B cell (primary cell): ENCODE results near the gene DNAH2. TPM values are rescaled to one million over a fixed set of nuclear protein-coding genes. Genes with fewer than 3 reads are reported as not detected.

Source experiments
- ATAC-seq: fragments of 200-7000 bp; cut with Tn5 transposase; one replicate; pipeline ENCODE4 v1.10.0; 2021; ENCODE audit warnings: low read depth, mild to moderate bottlenecking, moderate number of reproducible peaks, moderate library complexity
- CTCF ChIA-PET: fragments of 350-600 bp; sonication (Branson Sonifier 250); formaldehyde crosslinking; loops from one replicate; lab custom pipeline; 2021; ENCODE audit warnings: antibody characterized with exemption, inconsistent platforms; lab: Charles Lee
- POLR2A ChIA-PET: fragments of 350-600 bp; sonication (Branson Sonifier 250); formaldehyde crosslinking; loops from one replicate; lab custom pipeline; 2021; ENCODE audit warnings: antibody characterized with exemption; lab: Charles Lee
- DNase-seq: peaks from one replicate; pipeline ENCODE4 v3.0.0; 2013
- H2AFZ ChIP-seq: 2 replicates; pipeline ENCODE4 v1.6.1; 2012; ENCODE audit warnings: mild to moderate bottlenecking, low read depth, low read length; ENCODE audit not compliant: insufficient read depth, poor library complexity, severe bottlenecking
- H3K27ac ChIP-seq, 2 donors: 1 replicate in 1 of 2; 2 replicates in 1 of 2; pipeline ENCODE4 v1.5.1; 2012 to 2013; ENCODE audit warnings: low read length in 2 of 2, mild to moderate bottlenecking in 2 of 2, moderate library complexity in 1 of 2
- H3K27me3 ChIP-seq, 4 experiments: fragments of 200-600 bp in 1 of 4; sonication (generic) in 1 of 4; replicated peaks in 1 of 4; 1 replicate in 2 of 4; 2 replicates in 2 of 4; pipeline versions ENCODE4 v1.6.1 to v1.7.0; 2013 to 2016; ENCODE audit warnings: low read length in 3 of 4, mild to moderate bottlenecking in 2 of 4, mixed read lengths in 1 of 4, moderate library complexity in 1 of 4; ENCODE audit not compliant: insufficient read depth in 4 of 4, control insufficient read depth in 3 of 4; ENCODE audit errors: control extremely low read depth in 1 of 4
- H3K36me3 ChIP-seq, 2 experiments: replicated peaks in 1 of 2; 1 replicate in 1 of 2; 2 replicates in 1 of 2; pipeline versions ENCODE4 v1.6.1 to v1.7.1; 2013; ENCODE audit warnings: low read length in 1 of 2; ENCODE audit not compliant: insufficient read depth in 2 of 2, control insufficient read depth in 1 of 2; ENCODE audit errors: control extremely low read depth in 1 of 2, extremely low read depth in 1 of 2
- H3K4me1 ChIP-seq, 2 donors: fragments of 200-600 bp in 1 of 2; sonication (generic) in 1 of 2; 1 replicate in 1 of 2; 2 replicates in 1 of 2; pipeline versions ENCODE4 v1.5.1 to v1.6.1; 2013 to 2017; ENCODE audit warnings: low read length in 2 of 2; ENCODE audit not compliant: control insufficient read depth in 2 of 2, insufficient read depth in 2 of 2
- H3K4me2 ChIP-seq: replicated peaks from 2 replicates; pipeline ENCODE3; 2012; ENCODE audit warnings: mild to moderate bottlenecking, low read depth, low read length; ENCODE audit not compliant: poor library complexity, severe bottlenecking
- H3K4me3 ChIP-seq, 5 experiments: fragments of 200-600 bp in 1 of 5; sonication (generic) in 1 of 5; 1 replicate in 3 of 5; 2 replicates in 2 of 5; pipeline versions ENCODE4 v1.5.1 to v1.7.0; 2011 to 2016; ENCODE audit warnings: low read length in 4 of 5, mild to moderate bottlenecking in 4 of 5, low read depth in 2 of 5, control low read depth in 1 of 5, moderate library complexity in 1 of 5; ENCODE audit not compliant: insufficient read depth in 1 of 5; ENCODE audit errors: control extremely low read depth in 1 of 5, extremely low read depth in 1 of 5
- H3K79me2 ChIP-seq: fragments of 200-600 bp; sonication (generic); one replicate; pipeline ENCODE4 v1.6.0; 2016; ENCODE audit warnings: low read length; ENCODE audit not compliant: control insufficient read depth, insufficient read depth
- H3K9ac ChIP-seq: fragments of 200-600 bp; sonication (generic); 2 replicates; pipeline ENCODE4 v1.6.1; 2017; ENCODE audit warnings: mild to moderate bottlenecking, low read length, moderate library complexity
- H3K9me3 ChIP-seq, 3 donors: one replicate each; pipeline versions ENCODE4 v1.6.1 to v1.7.1; 2013; ENCODE audit warnings: low read length in 2 of 3; ENCODE audit not compliant: control insufficient read depth in 2 of 3, insufficient read depth in 1 of 3; ENCODE audit errors: control extremely low read depth in 1 of 3
- H4K20me1 ChIP-seq: 2 replicates; pipeline ENCODE4 v1.6.0; 2012; ENCODE audit warnings: mild to moderate bottlenecking, low read length; ENCODE audit not compliant: insufficient read depth, control insufficient read depth, poor library complexity, severe bottlenecking
- H3K27ac Mint-ChIP-seq: one replicate; pipeline ENCODE4 v1.8.0; 2021; ENCODE audit warnings: mixed read lengths
- H3K27me3 Mint-ChIP-seq: one replicate; pipeline ENCODE4 v1.8.0; 2021; ENCODE audit warnings: mixed read lengths
- H3K4me1 Mint-ChIP-seq: one replicate; pipeline ENCODE4 v1.8.0; 2021; ENCODE audit warnings: mixed read lengths
- H3K4me3 Mint-ChIP-seq: one replicate; pipeline ENCODE4 v1.8.0; 2021; ENCODE audit warnings: mixed read lengths
- H3K9me3 Mint-ChIP-seq: one replicate; pipeline ENCODE4 v1.8.0; 2022; ENCODE audit warnings: mixed read lengths; ENCODE audit not compliant: insufficient read depth
- CTCF ChIP-seq: fragments of 200-600 bp; IDR thresholded peaks from one replicate; pipeline ENCODE4 v1.8.0; 2022; ENCODE audit warnings: antibody characterized with exemption, mild to moderate bottlenecking
- EZH2 ChIP-seq: IDR thresholded peaks from 2 replicates; pipeline ENCODE4 v1.6.1; 2012; ENCODE audit warnings: borderline replicate concordance, low read depth, mild to moderate bottlenecking, moderate library complexity, low read length; ENCODE audit not compliant: insufficient read depth, poor library complexity, severe bottlenecking
- WGBS: methylation state at CpG from one replicate; pipeline ENCODE4 v1.1.5; 2013; ENCODE audit warnings: missing lambda C conversion rate; ENCODE audit not compliant: insufficient coverage; 5-methylcytosine and 5-hydroxymethylcytosine counted together
- intact Hi-C: fragments of 100-400 bp; cut with micrococcal nuclease; formaldehyde crosslinking; loops from one replicate; pipeline ENCODE4 v1.10.0; 2022
- polyA plus RNA-seq: library from polyadenylated mRNA; depleted of rRNA; stranded (reverse); fragments of >200 nt; gene quantifications from 2 replicates; pipeline ENCODE4 v1.2.3, GENCODE V29; 2012
- total RNA-seq, 2 donors: library from RNA; stranded (reverse); fragments of 120-200 nt in 1 of 2; gene quantifications; 1 replicate in 1 of 2; 2 replicates in 1 of 2; pipeline versions ENCODE4 v1.2.3 to v1.2.4, GENCODE V29; 2013 to 2022

Gene DNAH2
- total and polyA plus RNA-seq, 2 donors (not counting 1 experiment from before 2014, with no cell fraction given): 0.03 TPM; not detected in 1

DNA sequence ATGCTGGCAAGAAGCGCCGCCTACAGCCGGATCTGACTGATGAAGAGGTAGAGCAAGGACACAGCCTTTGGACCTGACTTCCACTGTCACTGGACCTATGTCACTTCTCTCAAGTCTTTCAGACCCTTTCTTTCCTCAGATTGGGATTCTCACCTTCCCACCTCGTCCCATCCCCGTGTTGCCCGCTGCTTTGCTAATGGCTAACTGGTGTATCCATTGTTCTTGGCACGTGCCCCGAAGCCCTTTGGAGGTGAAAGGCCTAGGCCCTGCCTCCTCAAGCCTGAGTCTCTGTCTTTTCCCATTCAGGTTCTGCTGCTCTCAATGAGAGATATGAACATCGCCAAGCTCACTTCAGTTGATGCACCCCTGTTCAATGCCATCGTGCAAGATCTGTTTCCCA, 63.2 kb downstream of the DNAH2 start:
- Mint-ChIP-seq H3K27ac (no peak overlapping the region), H3K27me3 (peaks cover 26% of the 10 kb centered on the region), H3K4me1 (no peaks in the 10 kb centered on the region), H3K4me3 (no peak overlapping the region), H3K9me3 (no peaks in the 10 kb centered on the region)
- Histone ChIP-seq H3K27ac (no peak overlapping the region), H3K9ac (no peak overlapping the region), H3K9me3 (no peaks in the 10 kb centered on the region), H3K79me2 (no peaks in the 10 kb centered on the region), H3K4me2 (no peak overlapping the region), H2AFZ (no peak overlapping the region), H3K36me3 (no peaks in the 10 kb centered on the region), H3K4me1 (peaks cover 6 to 8% of the 10 kb centered on the region in 2 donors), H4K20me1 (no peaks in the 10 kb centered on the region), H3K4me3 (no peak overlapping the region), H3K27me3 (peaks cover 0 to 29% (median 5%) of the 10 kb centered on the region in 4 experiments)
- ChIA-PET CTCF (no interaction called here), POLR2A (no interaction called here)
- DNase-seq (no peak), ATAC-seq (no peak)
- TF ChIP-seq CTCF: no peak
- WGBS: 96% methylated on average over 10 of the region's 10 CpGs
- intact Hi-C loops: no loop called here

- ChIA-PET CTCF (interaction anchor here (0.6 kb wide), 1 partner anchor 96 kb away, joined by 3 read pairs; no protein-coding TSS in a partner anchor), POLR2A (no interaction called here)
- Histone ChIP-seq H3K27me3 (peaks cover 0 to 28% (median 5%) of the 10 kb centered on the region in 4 experiments), H3K4me2 (no peak overlapping the region), H4K20me1 (no peaks in the 10 kb centered on the region), H3K4me1 (peaks cover 6 to 8% of the 10 kb centered on the region in 2 donors), H2AFZ (no peak overlapping the region), H3K9ac (no peak overlapping the region), H3K79me2 (no peaks in the 10 kb centered on the region), H3K36me3 (no peaks in the 10 kb centered on the region), H3K9me3 (no peaks in the 10 kb centered on the region), H3K4me3 (no peak overlapping the region), H3K27ac (no peak overlapping the region)
- WGBS: 33% methylated on average over 2 of the region's 6 CpGs
- TF ChIP-seq EZH2: no peak
- no peak for TF ChIP-seq CTCF
- DNase-seq: no peak
- Mint-ChIP-seq H3K27me3 (peaks cover 21% of the 10 kb centered on the region), H3K9me3 (no peaks in the 10 kb centered on the region), H3K4me1 (no peaks in the 10 kb centered on the region), H3K27ac (no peak overlapping the region), H3K4me3 (no peak overlapping the region)
- intact Hi-C loops: no loop called here
- ATAC-seq: peak; percentile 24
Measured at GRCh38 chr17:7781429-7781828, 63.9 kb downstream of the DNAH2 start.
